ENCODE results near the gene ACP7.
"Not testable (repeated sequence)": the region's sequence is repeated elsewhere in the genome, so short reads cannot be mapped to it uniquely, and the experiment has no call there.

ACP7 gene

DNA sequence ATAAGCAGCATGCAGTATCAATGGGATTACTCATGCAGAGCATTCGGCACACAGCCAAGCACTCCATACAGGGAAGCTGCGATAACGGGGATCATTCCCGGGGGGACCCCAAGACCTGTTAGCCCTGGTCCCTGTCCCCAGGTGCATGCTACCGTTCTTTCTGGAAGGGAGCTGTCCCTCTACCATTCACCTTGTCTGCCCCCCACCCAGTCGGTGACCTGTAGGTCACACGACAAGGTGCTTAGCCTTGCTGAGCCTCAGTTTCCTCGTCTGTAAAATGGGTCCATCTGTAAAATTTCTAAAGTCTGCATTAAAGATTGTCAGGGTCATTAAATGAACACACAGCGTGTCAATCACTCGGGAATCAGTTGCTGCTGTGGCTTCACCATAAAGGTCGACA, 6.8 kb upstream of the ACP7 start:
- FAIRE-seq, result no peak

DNA sequence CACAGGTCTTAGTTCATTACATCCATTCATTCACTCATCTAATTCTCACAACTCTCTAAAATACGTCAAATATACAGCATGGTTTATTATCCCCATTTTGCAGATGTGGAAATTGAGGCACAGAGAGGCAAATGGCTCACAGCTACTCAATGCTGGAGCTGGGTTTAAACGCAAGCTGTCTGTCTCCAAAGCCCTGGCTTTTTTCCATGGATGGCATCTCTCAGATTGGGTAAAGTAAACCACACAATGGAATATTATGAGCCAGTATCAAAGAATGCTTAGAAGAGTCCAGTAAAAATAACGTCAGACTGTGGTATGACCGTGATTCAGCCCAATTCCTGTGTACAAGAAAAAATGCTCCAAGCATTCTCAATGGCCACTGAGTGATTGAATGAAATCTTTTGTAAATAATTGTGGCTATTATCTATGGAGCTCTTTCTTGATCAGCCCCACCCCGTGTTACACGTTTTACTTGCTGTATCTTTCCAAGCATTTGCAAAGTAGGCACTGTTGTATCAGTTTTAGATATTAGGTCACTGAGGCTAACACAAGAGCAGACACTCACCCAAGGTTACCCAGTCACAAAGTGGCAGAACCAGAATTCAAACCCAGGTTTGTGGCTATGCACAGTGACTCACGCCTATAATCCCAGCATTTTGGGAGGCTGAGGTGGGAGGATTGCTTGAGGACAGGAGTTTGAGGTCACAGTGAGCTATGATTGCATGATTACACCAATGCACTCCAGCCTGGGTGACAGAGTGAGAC, 5.5 kb upstream of the ACP7 start:
- DNase-seq (ENCODE audit: insufficient read length, low spot score) (no peak), FAIRE-seq (no peak)

More for the DNA sequence above, 6.8 kb upstream of the ACP7 start:
- DNase-seq (ENCODE audit: insufficient read length, low spot score), result no peak

DNA sequence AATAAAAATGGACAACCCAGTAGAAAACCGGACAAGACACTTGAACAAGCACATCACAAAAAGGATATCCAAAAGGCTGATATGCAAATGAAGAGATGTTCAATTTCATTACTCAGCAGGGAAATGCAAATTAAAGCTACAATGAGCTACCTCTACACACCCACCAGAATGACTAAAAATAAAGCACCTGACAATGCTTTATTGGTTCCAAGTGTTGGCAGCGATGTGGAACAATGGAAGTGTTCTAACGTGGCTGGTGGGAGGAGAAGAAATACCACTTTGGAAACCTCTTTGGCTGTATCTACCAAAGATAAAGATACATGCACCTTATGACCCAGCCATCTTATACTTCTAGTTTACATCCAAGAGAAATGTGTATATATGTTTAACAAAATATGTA, 3.7 kb upstream of the ACP7 start:
- no peak for DNase-seq (ENCODE audit: insufficient read length, low spot score)

DNA sequence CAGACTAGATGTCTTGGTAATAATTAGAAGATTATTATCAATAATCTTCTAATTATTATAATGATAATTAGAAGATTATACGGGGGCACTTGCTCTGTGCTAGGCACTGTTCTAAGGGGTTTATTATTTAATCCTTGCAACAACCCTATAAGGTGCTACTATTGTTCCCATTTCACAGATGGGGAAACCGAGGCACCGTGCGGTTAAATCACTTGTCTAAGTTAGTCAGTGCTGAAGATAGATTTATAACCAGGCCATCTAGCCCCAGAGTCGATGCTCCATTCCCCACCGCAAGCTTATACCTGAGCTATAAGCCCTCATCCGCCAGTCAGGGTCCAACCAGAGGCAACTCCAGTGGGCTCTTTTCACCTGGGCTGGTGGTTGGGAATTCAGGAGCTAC, 2.0 kb upstream of the ACP7 start:
- DNase-seq (ENCODE audit: insufficient read length, low spot score), result no peak
- no peak for FAIRE-seq

More for the DNA sequence above, 3.7 kb upstream of the ACP7 start:
- FAIRE-seq, result no peak

DNA sequence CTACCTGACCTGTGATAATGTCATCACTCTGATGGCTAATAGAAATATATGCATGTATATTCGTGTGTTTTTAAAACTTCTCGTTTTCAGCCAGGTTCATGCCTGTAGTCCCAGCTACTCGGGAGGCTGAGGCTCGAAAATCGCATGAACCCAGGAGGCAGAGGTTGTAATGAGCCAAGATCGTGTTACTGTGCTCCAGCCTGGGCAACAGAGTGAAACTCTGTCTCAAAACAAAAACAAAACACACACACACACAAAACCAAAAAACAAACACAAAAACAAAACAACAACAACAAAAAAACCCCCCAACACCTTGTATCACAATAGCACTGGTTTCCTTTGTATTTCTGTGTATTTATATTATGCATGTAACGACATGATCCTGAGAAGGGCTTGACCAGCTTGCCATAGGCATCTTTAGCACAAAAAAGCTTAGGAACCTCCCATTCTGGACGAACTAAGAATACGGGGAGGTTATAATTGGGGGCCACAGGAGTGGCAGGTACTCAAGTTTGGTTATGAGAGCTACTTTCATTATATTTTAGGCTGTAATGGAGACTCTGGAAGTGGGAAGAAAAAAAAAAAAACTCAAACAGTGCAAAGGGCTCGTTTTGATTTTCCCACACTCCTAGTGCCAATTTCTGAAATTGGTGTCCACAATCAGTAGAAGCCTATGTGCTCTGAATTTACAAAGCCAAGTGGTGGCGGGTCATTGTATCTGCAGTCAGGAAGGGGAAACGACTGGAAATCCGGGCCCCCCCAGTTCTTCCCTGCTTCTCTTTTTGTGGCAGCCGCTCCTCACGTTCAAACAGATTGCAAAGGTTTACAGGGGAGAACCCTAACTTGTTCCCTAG, 1.2 kb upstream of the ACP7 start:
- FAIRE-seq, result no peak
- no peak for DNase-seq (ENCODE audit: insufficient read length, low spot score)

DNA sequence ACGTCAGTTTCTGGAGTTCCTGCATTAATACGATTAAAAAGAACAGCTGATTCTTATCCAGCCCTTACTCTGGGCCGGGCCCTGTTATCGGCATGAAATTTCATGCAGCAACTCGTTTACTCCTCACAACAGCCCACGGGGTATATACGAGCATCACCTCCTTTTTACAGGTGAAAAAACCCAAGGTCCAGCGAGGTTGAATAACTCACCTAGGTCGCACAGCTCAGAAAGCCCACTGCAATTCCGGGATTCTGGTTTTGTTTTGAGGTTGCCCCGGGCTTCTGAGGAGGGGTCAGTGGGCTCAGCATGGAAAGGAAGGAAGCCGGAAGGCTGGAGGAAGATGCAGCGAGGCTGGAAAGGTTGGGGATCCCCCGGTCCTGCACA, 577 bp upstream of the ACP7 start:
- DNase-seq (ENCODE audit: insufficient read length, low spot score), result no peak
- FAIRE-seq, result no peak

DNA sequence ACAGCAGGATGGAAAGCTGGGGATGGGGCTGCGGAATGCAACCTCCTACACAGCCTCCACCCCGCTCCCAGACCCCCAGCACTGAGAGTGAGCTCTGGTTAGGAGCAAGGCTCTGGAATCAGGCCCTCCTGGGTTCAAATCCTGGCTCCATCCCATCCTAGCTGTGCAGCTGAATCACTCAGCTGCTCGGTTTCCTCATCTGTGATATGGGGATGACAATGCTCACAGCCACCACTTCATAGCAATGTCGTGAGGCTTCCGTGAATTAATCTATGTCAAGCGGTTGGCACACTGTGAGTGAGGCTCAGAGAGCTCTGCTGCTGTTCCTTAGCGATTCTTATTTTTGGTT, 538 bp downstream of the ACP7 start:
- DNase-seq (ENCODE audit: insufficient read length, low spot score), result no peak
- FAIRE-seq, result no peak

DNA sequence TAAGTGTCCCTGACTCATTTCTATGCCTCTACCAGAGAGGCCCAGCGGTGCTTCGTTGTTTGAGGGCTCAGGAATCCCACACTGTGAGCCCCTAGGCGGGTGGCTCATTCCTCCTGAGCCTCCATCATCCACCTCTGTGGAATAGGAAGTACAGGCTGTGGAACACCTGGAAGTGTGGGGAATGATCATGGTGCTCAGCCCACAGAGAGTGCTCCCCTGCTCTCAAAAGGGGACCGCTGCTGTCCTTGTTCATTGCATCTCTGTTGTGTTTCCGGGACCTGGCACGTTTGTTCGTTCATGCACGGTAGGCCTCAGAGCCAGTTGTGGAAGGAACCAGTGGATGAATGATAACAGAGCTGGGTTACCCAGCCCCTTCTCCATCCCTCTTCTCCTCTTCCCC, 1.2 kb downstream of the ACP7 start:
- DNase-seq (ENCODE audit: insufficient read length, low spot score) (no peak), FAIRE-seq (no peak)

DNA sequence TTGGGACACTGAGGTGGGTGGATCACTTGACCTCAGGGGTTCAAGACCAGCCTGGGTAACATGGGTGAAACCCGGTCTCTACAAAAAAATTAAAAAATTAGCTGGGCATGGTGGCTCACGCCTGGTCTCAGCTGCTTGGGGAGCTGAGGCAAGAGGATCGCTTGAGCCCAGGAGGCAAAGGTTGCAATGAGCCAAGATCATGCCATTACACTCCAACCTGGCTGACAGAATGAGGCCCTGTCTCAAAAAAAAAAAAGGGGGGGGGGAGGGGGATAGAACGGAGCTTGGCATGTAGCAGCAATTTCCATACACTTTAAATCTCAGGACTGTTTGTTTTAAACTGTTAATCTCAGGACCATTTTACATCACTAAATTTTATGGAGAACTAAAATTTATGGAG, 2.2 kb downstream of the ACP7 start:
- no peak for FAIRE-seq
- no peak for DNase-seq (ENCODE audit: insufficient read length, low spot score)

DNA sequence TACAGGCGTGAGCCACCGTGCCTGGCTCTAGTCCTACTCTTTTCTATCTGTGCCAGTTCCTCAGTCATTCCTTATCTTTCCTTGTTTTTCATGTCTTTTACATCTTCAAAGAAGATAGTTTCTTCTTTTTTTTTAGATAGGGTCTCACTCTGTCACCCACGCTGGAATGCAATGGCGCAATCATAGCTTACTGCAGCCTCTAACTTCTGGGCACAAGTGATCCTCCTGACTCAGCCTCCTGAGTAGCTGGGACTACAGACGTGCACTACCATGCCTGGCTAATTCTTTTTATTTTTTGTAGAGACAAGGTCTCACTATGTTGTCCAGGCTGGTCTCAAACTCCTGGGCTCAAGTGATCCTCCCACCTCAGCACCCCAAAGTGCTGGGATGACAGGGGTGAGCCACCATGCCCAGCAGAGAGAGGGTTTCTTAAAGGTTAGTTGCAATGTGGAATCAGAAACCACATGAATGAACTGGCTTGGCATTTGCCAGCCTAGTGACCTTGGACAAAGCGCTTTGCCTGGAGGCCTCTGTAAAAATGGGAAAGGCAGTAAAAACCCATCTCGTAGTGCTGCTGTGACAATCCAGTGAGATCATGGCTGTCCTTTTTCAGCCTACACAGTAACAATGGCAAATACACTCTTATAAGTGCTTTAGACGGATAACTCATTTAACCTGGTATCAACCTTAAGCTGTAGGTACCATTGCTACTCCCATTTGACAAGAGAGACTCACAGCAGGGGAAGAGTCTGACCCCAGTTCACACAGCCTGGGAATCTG, 3.9 kb downstream of the ACP7 start:
- DNase-seq (ENCODE audit: insufficient read length, low spot score) (no peak), FAIRE-seq (no peak)

DNA sequence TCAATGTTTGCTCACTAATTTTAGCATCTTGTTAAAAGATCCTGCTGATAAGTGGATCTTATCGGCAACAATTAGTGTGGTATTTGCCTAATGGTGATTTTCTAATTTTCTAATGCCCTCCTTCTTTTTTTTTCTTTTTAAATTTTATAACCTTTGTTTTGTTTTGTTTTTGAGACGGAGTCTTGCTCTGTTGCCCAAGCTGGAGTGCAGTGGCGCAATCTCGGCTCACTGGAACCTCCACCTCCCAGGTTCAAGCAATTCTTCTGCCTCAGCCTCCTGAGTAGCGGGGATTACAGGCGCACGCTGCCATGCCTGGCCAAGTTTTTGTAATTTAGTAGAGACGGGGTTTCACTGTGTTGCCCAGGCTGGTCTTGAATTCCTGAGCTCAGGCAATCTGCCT, 5.8 kb downstream of the ACP7 start:
- not testable (repeated sequence) for FAIRE-seq; DNase-seq (ENCODE audit: insufficient read length, low spot score)

DNA sequence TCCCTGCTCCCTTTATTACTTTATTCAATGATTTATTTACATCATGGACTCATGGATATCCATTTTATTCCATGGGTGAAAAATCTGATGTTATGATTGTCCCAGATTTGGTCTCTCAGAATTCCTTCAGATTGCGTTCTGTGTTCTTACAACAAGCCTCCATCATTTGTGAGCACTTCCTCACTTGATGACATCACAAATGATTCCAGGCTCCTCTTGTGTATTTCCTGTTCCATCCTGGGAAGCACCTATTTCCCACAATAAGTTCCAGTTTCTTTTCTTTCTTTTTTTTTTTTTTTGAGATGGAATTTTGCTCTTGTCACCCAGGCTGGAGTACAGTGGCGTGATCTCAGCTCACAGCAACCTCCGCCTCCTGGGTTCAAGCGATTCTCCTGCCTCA, 6.7 kb downstream of the ACP7 start:
- DNase-seq (ENCODE audit: insufficient read length, low spot score), result no peak
- no peak for FAIRE-seq

DNA sequence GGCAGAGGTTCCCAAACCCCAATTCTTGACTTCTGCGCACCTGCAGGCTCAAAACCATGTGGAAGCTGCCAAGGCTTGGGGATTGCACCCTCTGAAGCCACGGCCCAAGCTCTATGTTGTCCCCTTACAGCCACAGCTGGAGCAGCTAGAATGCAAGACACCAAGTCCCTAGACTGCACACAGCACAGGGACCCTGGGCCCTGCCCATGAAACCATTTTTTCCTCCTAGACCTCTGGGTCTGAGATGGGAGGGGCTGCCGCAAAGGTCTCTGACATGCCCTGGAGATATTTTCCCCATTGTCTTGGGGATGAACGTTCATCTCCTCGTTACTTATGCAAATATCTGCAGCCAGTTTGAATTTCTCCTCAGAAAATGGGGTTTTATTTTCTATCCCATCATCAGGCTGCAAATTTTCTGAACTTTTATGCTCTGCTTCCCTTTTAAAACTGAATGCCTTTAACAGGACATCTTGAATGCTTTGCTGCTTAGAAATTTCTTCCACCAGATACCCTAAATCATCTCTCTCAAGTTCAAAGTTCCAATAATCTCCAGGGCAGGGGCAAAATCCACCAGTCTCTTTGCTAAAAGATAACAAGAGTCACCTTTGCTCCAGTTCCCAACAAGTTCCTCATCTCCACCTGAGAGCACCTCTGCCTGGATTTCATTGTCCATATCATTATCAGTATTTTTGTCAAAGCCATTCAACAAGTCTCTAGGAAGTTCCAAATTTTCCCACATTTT, 11.8 kb downstream of the ACP7 start:
- FAIRE-seq; DNase-seq (ENCODE audit: insufficient read length, low spot score): not testable (repeated sequence)

DNA sequence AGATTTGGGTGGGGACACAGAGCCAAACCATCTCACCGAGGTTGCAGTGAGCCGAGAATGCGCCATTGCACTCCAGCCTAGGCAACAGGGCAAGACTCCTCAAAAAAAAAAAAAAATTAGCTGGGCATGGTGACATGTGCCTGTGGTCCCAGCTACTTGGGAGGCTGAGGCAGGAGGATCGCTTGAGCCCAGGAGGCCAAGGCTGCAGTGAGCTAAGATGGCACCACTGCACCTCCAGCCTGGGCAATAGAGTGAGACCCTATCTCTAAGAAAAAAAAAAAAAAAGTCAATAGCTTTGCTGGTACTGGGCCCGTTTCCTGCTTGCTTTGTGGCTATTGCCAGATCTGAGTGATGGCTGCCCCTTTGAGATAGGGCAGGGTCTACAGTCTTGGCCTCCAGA, 13.1 kb downstream of the ACP7 start:
- FAIRE-seq, result no peak
- DNase-seq (ENCODE audit: insufficient read length, low spot score), result no peak

DNA sequence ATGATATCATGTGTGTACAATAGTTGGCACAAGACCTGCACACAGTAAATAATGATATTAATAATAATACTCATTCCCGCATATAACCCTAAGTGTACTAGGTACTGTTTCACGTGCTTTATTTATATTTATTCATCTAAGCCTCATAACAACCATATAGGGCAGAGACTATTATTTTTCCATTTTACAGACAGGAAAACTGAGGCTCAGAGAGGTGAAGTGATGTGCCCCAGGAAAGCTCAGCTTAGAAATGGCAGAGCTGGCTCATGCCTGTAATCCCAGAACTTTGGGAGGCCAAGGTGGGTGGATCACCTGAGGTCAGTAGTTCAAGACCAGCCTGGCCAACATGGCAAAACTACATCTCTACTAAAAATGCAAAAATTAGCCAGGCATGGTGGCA, 13.6 kb downstream of the ACP7 start:
- DNase-seq (ENCODE audit: insufficient read length, low spot score) (no peak), FAIRE-seq (no peak)

DNA sequence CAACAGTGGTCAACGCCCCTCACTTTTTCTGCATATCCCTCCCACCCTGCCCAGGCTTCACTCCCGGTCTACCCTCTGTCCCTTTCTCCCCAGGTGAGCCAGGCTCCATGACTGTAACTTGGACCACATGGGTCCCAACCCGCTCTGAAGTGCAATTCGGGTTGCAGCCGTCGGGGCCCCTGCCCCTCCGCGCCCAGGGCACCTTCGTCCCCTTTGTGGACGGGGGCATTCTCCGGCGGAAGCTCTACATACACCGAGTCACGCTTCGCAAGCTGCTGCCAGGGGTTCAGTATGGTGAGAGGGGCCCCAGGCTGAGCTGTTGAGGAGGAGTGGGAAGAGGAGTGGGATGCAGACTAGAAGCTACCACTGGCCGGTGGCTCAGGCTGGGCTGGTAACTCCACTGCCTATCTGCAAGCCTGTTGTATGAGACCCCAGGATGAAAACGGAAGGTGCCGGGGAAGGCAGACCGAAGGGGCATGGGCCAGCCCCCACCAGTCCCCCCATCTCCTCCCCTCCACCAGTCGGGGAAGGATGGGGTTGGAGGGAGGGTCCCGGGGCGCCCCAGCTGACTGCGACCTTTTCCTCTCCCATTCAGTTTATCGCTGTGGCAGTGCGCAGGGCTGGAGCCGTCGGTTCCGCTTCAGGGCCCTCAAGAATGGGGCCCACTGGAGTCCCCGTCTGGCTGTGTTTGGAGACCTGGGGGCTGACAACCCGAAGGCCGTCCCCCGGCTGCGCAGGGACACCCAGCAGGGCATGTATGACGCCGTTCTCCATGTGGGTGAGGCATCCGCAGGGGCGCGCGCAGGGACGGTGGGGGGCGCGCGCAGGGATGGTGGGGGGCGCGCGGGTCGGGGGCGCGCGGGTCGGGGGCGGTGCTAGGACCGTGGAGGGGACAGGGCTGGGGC, 14.4 kb downstream of the ACP7 start:
- DNase-seq (ENCODE audit: insufficient read length, low spot score) (no peak), FAIRE-seq (no peak)

DNA sequence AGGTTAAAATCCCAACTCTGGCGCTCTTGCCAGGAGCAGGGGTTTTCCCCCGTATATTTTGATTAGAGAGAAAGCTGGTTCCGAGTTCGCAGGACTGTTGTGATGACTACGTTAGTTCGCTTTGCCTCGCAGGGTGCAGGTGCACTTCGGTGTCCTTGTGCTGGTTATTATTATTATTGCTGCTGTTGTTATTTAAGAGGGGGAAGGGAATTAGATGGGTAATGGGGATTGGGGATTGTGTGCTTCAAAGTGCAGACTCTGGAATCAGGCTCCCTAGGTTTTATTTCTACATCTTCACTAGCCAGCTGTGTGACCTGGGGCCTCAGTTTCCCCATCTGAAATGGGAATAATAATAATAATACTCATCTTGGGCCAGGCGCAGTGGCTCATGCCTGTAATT, 15.2 kb downstream of the ACP7 start:
- DNase-seq (ENCODE audit: insufficient read length, low spot score) (no peak), FAIRE-seq (no peak)

DNA sequence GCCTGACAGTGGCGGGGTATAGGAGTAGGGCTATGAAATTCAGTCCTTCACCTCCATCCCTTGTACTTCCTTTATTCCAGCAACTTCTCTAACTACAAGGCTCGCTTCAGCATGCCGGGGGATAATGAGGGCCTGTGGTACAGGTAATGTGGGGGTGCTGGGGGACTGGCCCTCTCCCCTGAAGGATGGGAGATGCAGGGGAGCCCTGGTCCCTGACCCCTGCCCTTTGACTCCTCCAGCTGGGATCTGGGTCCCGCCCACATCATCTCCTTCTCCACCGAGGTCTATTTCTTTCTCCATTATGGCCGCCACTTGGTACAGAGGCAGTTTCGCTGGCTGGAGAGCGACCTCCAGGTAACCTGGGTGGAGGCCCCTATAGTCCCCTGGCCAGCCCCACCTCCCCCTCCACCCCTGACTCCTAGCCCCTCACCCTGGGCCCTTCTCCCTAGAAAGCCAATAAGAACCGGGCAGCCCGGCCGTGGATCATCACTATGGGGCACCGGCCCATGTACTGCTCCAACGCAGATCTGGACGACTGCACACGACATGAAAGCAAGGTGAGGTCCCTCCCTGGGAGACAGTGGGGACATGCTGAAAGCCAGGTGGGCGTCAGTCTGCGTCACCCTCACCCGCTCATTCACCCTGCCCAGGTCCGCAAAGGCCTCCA, 16.5 kb downstream of the ACP7 start:
- DNase-seq (ENCODE audit: insufficient read length, low spot score) (no peak), FAIRE-seq (no peak)

DNA sequence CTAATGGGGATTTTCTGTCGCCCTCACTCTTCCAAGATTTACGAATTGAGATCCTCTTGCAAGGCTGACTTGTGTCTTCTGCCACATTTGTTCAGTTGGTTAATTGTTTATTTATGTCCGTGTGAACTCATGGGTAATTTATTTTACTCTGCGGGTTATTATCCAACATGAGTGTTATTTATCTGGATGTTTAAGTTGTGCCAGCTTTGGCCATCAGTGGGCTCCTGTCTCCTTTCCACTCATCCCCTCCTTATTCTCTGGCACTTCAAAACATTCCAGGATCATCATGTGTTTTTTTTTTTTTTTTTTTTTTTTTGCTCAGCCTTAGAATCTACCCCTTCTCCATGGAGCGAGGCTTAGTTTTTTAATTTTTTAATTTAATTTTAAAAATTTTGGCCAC, 19.0 kb downstream of the ACP7 start:
- DNase-seq (ENCODE audit: insufficient read length, low spot score) (no peak), FAIRE-seq (no peak)
